GM10248 (cell line): ENCODE measurements around the gene SOX18.
"Not testable (repeated sequence)": the region's sequence is repeated elsewhere in the genome, so short reads cannot be mapped to it uniquely, and the experiment has no call there.

Experiments used
- CTCF ChIA-PET: fragments of 300-600 bp; sonication (Branson Sonifier 250); formaldehyde crosslinking; extraction: SDS; loops from one replicate; lab custom pipeline; 2021; ENCODE audit warnings: antibody characterized with exemption; lab: Yijun Ruan, JAX
- POLR2A ChIA-PET: fragments of 350-650 bp; sonication (Branson Sonifier 250); formaldehyde crosslinking; extraction: SDS; loops from one replicate; lab custom pipeline; 2020; ENCODE audit warnings: antibody characterized with exemption; lab: Yijun Ruan, JAX
- DNase-seq: peaks from one replicate; pipeline ENCODE4 v3.0.0; 2012; ENCODE audit errors: extremely low spot score
- CTCF ChIP-seq: IDR thresholded peaks from 2 replicates; pipeline ENCODE4 v1.5.1; 2012; ENCODE audit warnings: mild to moderate bottlenecking, low read depth; ENCODE audit errors: extremely low read depth, missing control alignments, control extremely low read depth

SOX18 gene

GRCh38 chr20:64092258-64093012, 43.0 kb upstream of the SOX18 start:
- POLR2A ChIA-PET: no interaction called here
- TF ChIP-seq CTCF: no peak

GRCh38 chr20:64091770-64092169, 42.3 kb upstream of the SOX18 start:
- ChIA-PET CTCF (no interaction called here), POLR2A (no interaction called here)
- TF ChIP-seq CTCF: no peak
- DNase-seq: no peak

More at GRCh38 chr20:64092258-64093012, 43.0 kb upstream of the SOX18 start:
- no peak for DNase-seq
- CTCF ChIA-PET: interaction anchor here (1.0 kb wide), 1 partner anchor 8 kb away, joined by 3 read pairs; the partner anchor contains the start of gene LKAAEAR1

- POLR2A ChIA-PET: no interaction called here
- CTCF ChIA-PET: no interaction called here
These were observed 41.9 kb upstream of the SOX18 start for GRCh38 chr20:64091340-64091739.

GRCh38 chr20:64090165-64090564, 40.7 kb upstream of the SOX18 start:
- CTCF ChIA-PET: interaction anchor here (1.4 kb wide), 1 partner anchor 32 kb away, joined by 3 read pairs; no protein-coding TSS in a partner anchor
- no peak for DNase-seq
- TF ChIP-seq CTCF: no peak
- POLR2A ChIA-PET: no interaction called here

More at GRCh38 chr20:64091340-64091739, 41.9 kb upstream of the SOX18 start:
- DNase-seq: no peak
- no peak for TF ChIP-seq CTCF

- CTCF ChIA-PET: interaction anchor here (1.1 to 1.6 kb wide), 2 partner anchors 13 to 14 kb away, joined by 3 to 4 read pairs; no protein-coding TSS in a partner anchor
- POLR2A ChIA-PET, DNase-seq: not testable (repeated sequence)
These were observed 39.1 kb upstream of the SOX18 start for GRCh38 chr20:64088586-64088985.

GRCh38 chr20:64087226-64087825, 37.9 kb upstream of the SOX18 start:
- CTCF ChIA-PET: interaction anchor here (1.3 to 2.6 kb wide), 4 partner anchors 12 to 33 kb away, joined by 3 to 8 read pairs (median 4); no protein-coding TSS in a partner anchor
- DNase-seq, POLR2A ChIA-PET: not testable (repeated sequence)

GRCh38 chr20:64086801-64087200, 37.4 kb upstream of the SOX18 start:
- TF ChIP-seq CTCF: no peak
- no peak for DNase-seq
- ChIA-PET POLR2A (no interaction called here), CTCF (interaction anchor here (1.3 to 2.6 kb wide), 5 partner anchors 12 to 35 kb away, joined by 3 to 8 read pairs (median 4); no protein-coding TSS in a partner anchor)
